Tibial artery (tissue), 4 donors: ENCODE measurements around the gene VSTM5.

ENCODE experiments used
- DNase-seq, 2 donors: peaks; one replicate each; pipeline ENCODE4 v3.0.0-alpha.2; 2019
- H3K27ac ChIP-seq, 2 donors: fragments of 200-600 bp; sonication (generic) in 1 of 2; 1 replicate in 1 of 2; 2 replicates in 1 of 2; pipeline ENCODE4 v1.5.1; 2018 to 2019; ENCODE audit warnings: mild to moderate bottlenecking in 1 of 2
- H3K27me3 ChIP-seq, 2 donors: fragments of 200-600 bp; sonication (generic) in 1 of 2; one replicate each; pipeline versions ENCODE4 v1.5.1 to v1.6.0; 2016 to 2019
- H3K36me3 ChIP-seq, 3 donors: fragments of 200-600 bp; sonication (generic) in 2 of 3; one replicate each; pipeline ENCODE4 v1.5.1; 2016 to 2019; ENCODE audit warnings: mild to moderate bottlenecking in 2 of 3
- H3K4me1 ChIP-seq, 4 donors: fragments of 200-600 bp; sonication (generic) in 2 of 4; 1 replicate in 3 of 4; 2 replicates in 1 of 4; pipeline ENCODE4 v1.5.1; 2016 to 2019
- H3K4me3 ChIP-seq, 2 donors: fragments of 200-600 bp; sonication (generic) in 1 of 2; 1 replicate in 1 of 2; 2 replicates in 1 of 2; pipeline ENCODE4 v1.5.1; 2018 to 2019; ENCODE audit warnings: mild to moderate bottlenecking in 2 of 2
- H3K9me3 ChIP-seq, 3 donors: fragments of 200-600 bp; sonication (generic) in 1 of 3; one replicate each; pipeline ENCODE4 v1.5.1; 2016 to 2019
- CTCF ChIP-seq, 2 experiments: fragments of 200-600 bp in 1 of 2; fragments of 450-650 bp in 1 of 2; IDR thresholded peaks; one replicate each; pipeline ENCODE4 v1.5.1; 2017 to 2019; ENCODE audit warnings: antibody characterized with exemption in 2 of 2, mild to moderate bottlenecking in 1 of 2, moderate library complexity in 1 of 2
- intact Hi-C: fragments of 100-400 bp; cut with DNase I; formaldehyde crosslinking; loops from one replicate; pipeline ENCODE4 v1.15.0; 2023; ENCODE audit warnings: low total_unique reads

Gene VSTM5

GRCh38 chr11:93845181-93846092 is 5.0 kb downstream of the VSTM5 start:
- Histone ChIP-seq H3K27me3 (no peaks in the 10 kb centered on the region), H3K4me3 (no peak overlapping the region), H3K4me1 (peaks cover 0 to 13% (median 10%) of the 10 kb centered on the region in 4 donors), H3K9me3 (no peaks in the 10 kb centered on the region), H3K36me3 (no peaks in the 10 kb centered on the region), H3K27ac (no peak overlapping the region)
- DNase-seq: no peak
- intact Hi-C loops: no loop called here
- no peak for TF ChIP-seq CTCF (IDR thresholded peaks at IDR 0.05)

- no peak overlapping the region for H3K4me3 ChIP-seq
- H3K9me3 ChIP-seq: no peaks in the 10 kb centered on the region
- intact Hi-C loops: no loop called here
- H3K4me1 ChIP-seq: peaks cover 0 to 4% (median 1%) of the 10 kb centered on the region in 4 donors
- no peak overlapping the region for H3K27ac ChIP-seq
- H3K36me3 ChIP-seq: no peaks in the 10 kb centered on the region
- no peak for DNase-seq
- no peak for TF ChIP-seq CTCF (IDR thresholded peaks at IDR 0.05)
- no peaks in the 10 kb centered on the region for H3K27me3 ChIP-seq
Measured at GRCh38 chr11:93844568-93844967, 5.8 kb downstream of the VSTM5 start.

DNA sequence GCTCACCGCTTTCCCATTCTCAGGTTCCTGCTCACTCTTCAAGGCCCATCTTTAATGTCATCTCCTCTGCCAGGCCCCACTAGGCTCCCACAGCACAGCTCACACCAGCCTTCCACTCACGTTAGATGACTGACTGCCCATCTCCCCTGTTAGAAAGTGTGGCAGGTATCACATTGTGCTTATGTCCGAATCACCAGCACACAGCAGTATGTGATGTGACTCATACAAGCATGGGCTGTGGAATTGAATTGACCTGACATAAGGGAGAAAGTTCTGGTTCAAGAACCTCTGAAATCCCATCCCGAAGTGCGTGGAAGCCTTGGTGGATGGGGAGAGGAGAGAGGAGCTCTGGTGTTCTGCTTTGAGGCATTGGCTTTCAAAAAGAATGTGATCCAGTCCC is 6.5 kb downstream of the VSTM5 start:
- H3K27ac ChIP-seq: no peak overlapping the region
- H3K36me3 ChIP-seq: no peaks in the 10 kb centered on the region
- TF ChIP-seq CTCF (IDR thresholded peaks at IDR 0.05): no peak
- no peaks in the 10 kb centered on the region for H3K4me1 ChIP-seq
- intact Hi-C loops: no loop called here
- no peak overlapping the region for H3K4me3 ChIP-seq
- no peaks in the 10 kb centered on the region for H3K9me3 ChIP-seq
- DNase-seq: no peak
- H3K27me3 ChIP-seq: no peaks in the 10 kb centered on the region

- no peak for TF ChIP-seq CTCF (IDR thresholded peaks at IDR 0.05)
- no peak overlapping the region for H3K27ac ChIP-seq
Measured at GRCh38 chr11:93842461-93842860, 8.0 kb downstream of the VSTM5 start.

GRCh38 chr11:93842034-93842433 is 8.4 kb downstream of the VSTM5 start:
- no peak for DNase-seq
- Histone ChIP-seq H3K4me1 (no peaks in the 10 kb centered on the region), H3K27me3 (no peaks in the 10 kb centered on the region), H3K36me3 (no peaks in the 10 kb centered on the region), H3K4me3 (no peak overlapping the region), H3K27ac (no peak overlapping the region), H3K9me3 (no peaks in the 10 kb centered on the region)
- no peak for TF ChIP-seq CTCF (IDR thresholded peaks at IDR 0.05)
- intact Hi-C loops: no loop called here

More at GRCh38 chr11:93842461-93842860, 8.0 kb downstream of the VSTM5 start:
- Histone ChIP-seq H3K36me3 (no peaks in the 10 kb centered on the region), H3K4me3 (no peak overlapping the region), H3K9me3 (no peaks in the 10 kb centered on the region), H3K4me1 (no peaks in the 10 kb centered on the region), H3K27me3 (no peaks in the 10 kb centered on the region)
- DNase-seq: no peak
- intact Hi-C loops: no loop called here
